Endothelial cell (in vitro differentiated cells): ENCODE data around the gene CAMKMT. TPM values are rescaled to one million over a fixed set of nuclear protein-coding genes. Genes with fewer than 3 reads are reported as not detected.

Experiments
- DNase-seq: peaks from one replicate; pipeline ENCODE4 v3.0.0; 2021; ENCODE audit warnings: low spot score
- H3K27ac Mint-ChIP-seq: one replicate; pipeline ENCODE4 v1.8.0; 2021; ENCODE audit warnings: mixed read lengths, inconsistent platforms; ENCODE audit not compliant: unreplicated experiment
- H3K27me3 Mint-ChIP-seq: one replicate; pipeline ENCODE4 v1.8.0; 2021; ENCODE audit warnings: mild to moderate bottlenecking, moderate library complexity, mixed read lengths, inconsistent platforms; ENCODE audit not compliant: unreplicated experiment
- H3K36me3 Mint-ChIP-seq: one replicate; pipeline ENCODE4 v1.8.0; 2021; ENCODE audit warnings: mild to moderate bottlenecking, low read depth, mixed read lengths, inconsistent platforms; ENCODE audit not compliant: unreplicated experiment
- H3K4me1 Mint-ChIP-seq: one replicate; pipeline ENCODE4 v1.8.0; 2021; ENCODE audit warnings: mild to moderate bottlenecking, mixed read lengths, inconsistent platforms; ENCODE audit not compliant: unreplicated experiment
- H3K4me3 Mint-ChIP-seq: one replicate; pipeline ENCODE4 v1.8.0; 2021; ENCODE audit warnings: mild to moderate bottlenecking, mixed read lengths, inconsistent platforms; ENCODE audit not compliant: unreplicated experiment
- H3K9me3 Mint-ChIP-seq: one replicate; pipeline ENCODE4 v1.8.0; 2021; ENCODE audit warnings: mixed read lengths, inconsistent platforms; ENCODE audit not compliant: unreplicated experiment
- CTCF ChIP-seq: fragments of 200-600 bp; sonication (generic); IDR thresholded peaks from one replicate; pipeline ENCODE4 v1.5.0; 2021; ENCODE audit warnings: antibody characterized with exemption; ENCODE audit not compliant: unreplicated experiment
- total RNA-seq: library from RNA; stranded (reverse); fragmentation: NEBNext Ultra II Directional; extraction: Animal tissue kit (Norgen Biotek cat#: 25700); gene quantifications from one replicate; pipeline ENCODE4 v1.2.1, GENCODE V29; 2021; ENCODE audit not compliant: unreplicated experiment

CAMKMT gene
- total RNA-seq, 1 donor from 2014 or later: 8.4 TPM

GRCh38 chr2:44774826-44775492, 413.2 kb downstream of the CAMKMT start:
- Mint-ChIP-seq H3K27me3 (peaks cover 12% of the 10 kb centered on the region), H3K27ac (no peak overlapping the region), H3K4me3 (no peak overlapping the region), H3K9me3 (no peaks in the 10 kb centered on the region), H3K4me1 (peaks cover 24% of the 10 kb centered on the region), H3K36me3 (no peaks in the 10 kb centered on the region)
- DNase-seq: no peak
- TF ChIP-seq CTCF: no peak

- no peak for TF ChIP-seq CTCF
- no peak for DNase-seq
- H3K27me3 Mint-ChIP-seq: peaks cover 12% of the 10 kb centered on the region
- H3K27ac Mint-ChIP-seq: no peak overlapping the region
- H3K9me3 Mint-ChIP-seq: no peaks in the 10 kb centered on the region
- H3K4me1 Mint-ChIP-seq: peaks cover 24% of the 10 kb centered on the region
- no peaks in the 10 kb centered on the region for H3K36me3 Mint-ChIP-seq
- H3K4me3 Mint-ChIP-seq: no peak overlapping the region
These were observed 415.3 kb downstream of the CAMKMT start for GRCh38 chr2:44777036-44777435.

- Mint-ChIP-seq H3K27me3 (peaks cover 12% of the 10 kb centered on the region), H3K9me3 (no peaks in the 10 kb centered on the region), H3K27ac (peak overlapping the region; percentile 52), H3K4me1 (peaks cover 24% of the 10 kb centered on the region), H3K4me3 (peak overlapping the region; percentile 31), H3K36me3 (no peaks in the 10 kb centered on the region)
- TF ChIP-seq CTCF: no peak
- DNase-seq: no peak
These were observed 415.8 kb downstream of the CAMKMT start for GRCh38 chr2:44777537-44777936.

- H3K4me1 Mint-ChIP-seq: peaks cover 24% of the 10 kb centered on the region
- no peak for TF ChIP-seq CTCF
- H3K9me3 Mint-ChIP-seq: no peaks in the 10 kb centered on the region
- H3K27me3 Mint-ChIP-seq: peaks cover 12% of the 10 kb centered on the region
- H3K4me3 Mint-ChIP-seq: peak overlapping the region; percentile 31
- no peak overlapping the region for H3K27ac Mint-ChIP-seq
- no peaks in the 10 kb centered on the region for H3K36me3 Mint-ChIP-seq
- peak; percentile 7 for DNase-seq
These were observed 416.5 kb downstream of the CAMKMT start for GRCh38 chr2:44778221-44778654.

- no peak overlapping the region for H3K27ac Mint-ChIP-seq
- peaks cover 12% of the 10 kb centered on the region for H3K27me3 Mint-ChIP-seq
- H3K4me3 Mint-ChIP-seq: peak overlapping the region; percentile 59
- TF ChIP-seq CTCF: no peak
- peaks cover 24% of the 10 kb centered on the region for H3K4me1 Mint-ChIP-seq
- H3K36me3 Mint-ChIP-seq: no peaks in the 10 kb centered on the region
- no peaks in the 10 kb centered on the region for H3K9me3 Mint-ChIP-seq
- peak; percentile 16 for DNase-seq
These were observed 417.1 kb downstream of the CAMKMT start for GRCh38 chr2:44778671-44779476.
